Measurements from ENCODE around the gene ZNF514. TPM values are rescaled to one million over a fixed set of nuclear protein-coding genes. Genes with fewer than 3 reads are reported as not detected.
A peak's percentile ranks its signal among the peaks of the same experiment; 100 is the strongest.

Gene ZNF514
- polyA plus RNA-seq, 3 donors, result 2.8 to 9.6 (median 5.7) TPM

DNA sequence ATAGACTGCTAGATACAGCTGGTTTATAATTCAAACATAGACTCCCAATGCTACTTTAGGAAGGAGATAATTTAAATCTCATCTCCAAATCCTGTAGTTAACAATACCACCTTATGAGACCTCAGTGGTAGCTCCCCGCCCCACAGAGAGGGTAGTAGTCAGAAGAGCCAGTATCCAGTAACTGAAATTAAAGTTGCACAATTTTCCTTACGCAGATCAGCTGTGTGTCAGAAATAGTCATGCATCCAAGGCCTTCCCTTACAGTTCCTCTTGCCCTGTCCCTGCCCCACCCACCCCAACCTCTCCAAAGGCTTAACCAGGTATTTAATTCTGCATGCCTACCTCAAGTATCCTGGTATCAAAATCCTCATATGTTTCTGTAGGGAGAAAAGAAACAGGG, 53.6 kb downstream of the ZNF514 start:
- Histone ChIP-seq H3K4me3 (replicated peaks in 1 of 3; ENCODE audit: low read depth in 2 of 3, low read length in 3 of 3) (no peak overlapping the region), H3K27me3 (ENCODE audit: control insufficient read depth in 2 of 2, insufficient read depth in 2 of 2, low read length in 2 of 2) (no peaks in the 10 kb centered on the region)

DNA sequence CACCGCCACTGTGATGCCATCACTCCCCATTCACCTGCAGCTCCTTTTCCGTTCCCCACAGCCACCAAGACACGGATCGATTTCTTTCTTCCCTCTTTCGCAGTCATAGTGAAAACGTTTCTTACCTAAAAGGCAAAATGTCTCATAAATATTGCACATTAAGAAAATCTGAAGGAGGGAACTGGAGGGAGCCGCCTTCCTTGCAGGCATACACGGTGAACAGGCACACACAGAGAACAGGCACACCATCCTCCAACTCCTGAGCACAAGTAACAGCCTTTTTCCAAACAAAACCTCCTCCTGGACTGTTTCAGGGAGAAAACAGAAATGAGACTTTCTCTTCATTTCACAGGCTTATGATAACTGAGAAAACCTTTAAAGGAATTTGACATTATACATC, 55.0 kb downstream of the ZNF514 start:
- 100% methylated on average over 1 of the region's 8 CpGs for WGBS (ENCODE audit: insufficient coverage)

More for the DNA sequence above, 53.6 kb downstream of the ZNF514 start:
- H3K9ac ChIP-seq (ENCODE audit: insufficient read depth, low read length, poor library complexity, severe bottlenecking), result no peak overlapping the region
- no peak for DNase-seq
- no peak overlapping the region for H3K27ac ChIP-seq (ENCODE audit: low read depth in 1 of 2, low read length in 2 of 2)
- Mint-ChIP-seq H3K27ac (peak overlapping the region in 1 of 7 donors; percentile 27), H3K4me3 (no peak overlapping the region), H3K36me3 (peaks cover 83 to 87% of the 10 kb centered on the region in 2 donors), H3K4me1 (peaks cover 7% of the 10 kb centered on the region), H3K27me3 (ENCODE audit: low read depth in 3 of 3) (no peaks in the 10 kb centered on the region), H3K9me3 (peaks cover 0 to 3% (median 0%) of the 10 kb centered on the region in 7 donors)
- no peaks in the 10 kb centered on the region for H3K9me3 ChIP-seq (replicated peaks in 1 of 2; ENCODE audit: control insufficient read depth in 1 of 2, insufficient read depth in 1 of 2, low read length in 2 of 2)
- no peaks in the 10 kb centered on the region for H3K4me1 ChIP-seq (ENCODE audit: control insufficient read depth in 1 of 2, insufficient read depth in 2 of 2, low read length in 2 of 2)
- TF ChIP-seq, protein P1, sequence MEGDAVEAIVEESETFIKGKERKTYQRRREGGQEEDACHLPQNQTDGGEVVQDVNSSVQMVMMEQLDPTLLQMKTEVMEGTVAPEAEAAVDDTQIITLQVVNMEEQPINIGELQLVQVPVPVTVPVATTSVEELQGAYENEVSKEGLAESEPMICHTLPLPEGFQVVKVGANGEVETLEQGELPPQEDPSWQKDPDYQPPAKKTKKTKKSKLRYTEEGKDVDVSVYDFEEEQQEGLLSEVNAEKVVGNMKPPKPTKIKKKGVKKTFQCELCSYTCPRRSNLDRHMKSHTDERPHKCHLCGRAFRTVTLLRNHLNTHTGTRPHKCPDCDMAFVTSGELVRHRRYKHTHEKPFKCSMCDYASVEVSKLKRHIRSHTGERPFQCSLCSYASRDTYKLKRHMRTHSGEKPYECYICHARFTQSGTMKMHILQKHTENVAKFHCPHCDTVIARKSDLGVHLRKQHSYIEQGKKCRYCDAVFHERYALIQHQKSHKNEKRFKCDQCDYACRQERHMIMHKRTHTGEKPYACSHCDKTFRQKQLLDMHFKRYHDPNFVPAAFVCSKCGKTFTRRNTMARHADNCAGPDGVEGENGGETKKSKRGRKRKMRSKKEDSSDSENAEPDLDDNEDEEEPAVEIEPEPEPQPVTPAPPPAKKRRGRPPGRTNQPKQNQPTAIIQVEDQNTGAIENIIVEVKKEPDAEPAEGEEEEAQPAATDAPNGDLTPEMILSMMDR (IDR thresholded peaks at IDR 0.05), result no peak
- intact Hi-C loops (cut with micrococcal nuclease), result no loop called here
- H3K36me3 ChIP-seq (replicated peaks in 1 of 2; ENCODE audit: control insufficient read depth in 1 of 2, insufficient read depth in 2 of 2, low read length in 2 of 2), result peaks cover 98% of the 10 kb centered on the region in 2 donors
- no peaks in the 10 kb centered on the region for H3K79me2 ChIP-seq (ENCODE audit: insufficient read depth, low read length)
- H2AFZ ChIP-seq (ENCODE audit: insufficient read depth, low read depth, low read length, poor library complexity, severe bottlenecking), result no peak overlapping the region
- H3K4me2 ChIP-seq (replicated peaks; ENCODE audit: extremely low read depth, low read length, poor library complexity, severe bottlenecking), result no peak overlapping the region
- H4K20me1 ChIP-seq (ENCODE audit: insufficient read depth, low read length), result peaks cover 4% of the 10 kb centered on the region
- WGBS (ENCODE audit: insufficient coverage), result no CpG with 5 or more reads among the region's 2 CpGs

More for the DNA sequence above, 55.0 kb downstream of the ZNF514 start:
- Histone ChIP-seq H3K4me1 (ENCODE audit: control insufficient read depth in 1 of 2, insufficient read depth in 2 of 2, low read length in 2 of 2) (no peaks in the 10 kb centered on the region), H3K4me3 (replicated peaks in 1 of 3; ENCODE audit: low read depth in 2 of 3, low read length in 3 of 3) (no peak overlapping the region), H3K9me3 (replicated peaks in 1 of 2; ENCODE audit: control insufficient read depth in 1 of 2, insufficient read depth in 1 of 2, low read length in 2 of 2) (no peaks in the 10 kb centered on the region), H4K20me1 (ENCODE audit: insufficient read depth, low read length) (no peaks in the 10 kb centered on the region), H2AFZ (ENCODE audit: insufficient read depth, low read depth, low read length, poor library complexity, severe bottlenecking) (no peak overlapping the region), H3K27ac (ENCODE audit: low read depth in 1 of 2, low read length in 2 of 2) (no peak overlapping the region), H3K27me3 (ENCODE audit: control insufficient read depth in 2 of 2, insufficient read depth in 2 of 2, low read length in 2 of 2) (no peaks in the 10 kb centered on the region), H3K36me3 (replicated peaks in 1 of 2; ENCODE audit: control insufficient read depth in 1 of 2, insufficient read depth in 2 of 2, low read length in 2 of 2) (peaks cover 98 to 99% of the 10 kb centered on the region in 2 donors), H3K79me2 (ENCODE audit: insufficient read depth, low read length) (peaks cover 3% of the 10 kb centered on the region), H3K9ac (ENCODE audit: insufficient read depth, low read length, poor library complexity, severe bottlenecking) (no peak overlapping the region), H3K4me2 (replicated peaks; ENCODE audit: extremely low read depth, low read length, poor library complexity, severe bottlenecking) (no peak overlapping the region)
- Mint-ChIP-seq H3K27ac (no peak overlapping the region), H3K9me3 (peaks cover 0 to 5% (median 0%) of the 10 kb centered on the region in 7 donors), H3K4me3 (no peak overlapping the region), H3K36me3 (peaks cover 87 to 88% of the 10 kb centered on the region in 2 donors), H3K27me3 (ENCODE audit: low read depth in 3 of 3) (no peaks in the 10 kb centered on the region), H3K4me1 (peaks cover 7% of the 10 kb centered on the region)
- intact Hi-C loops (cut with micrococcal nuclease), result no loop called here
- TF ChIP-seq, protein P1 (IDR thresholded peaks at IDR 0.05), result no peak
- DNase-seq, result no peak
